SKM-1 (cell line): ENCODE results near the gene ZNF281.
"Not testable (repeated sequence)": the region's sequence is repeated elsewhere in the genome, so short reads cannot be mapped to it uniquely, and the experiment has no call there.

Source experiments
- DNase-seq: peaks from one replicate; lab custom pipeline; 2025; ENCODE audit not compliant: unreplicated experiment; lab: John Stamatoyannopoulos, UW

ZNF281 gene

DNA sequence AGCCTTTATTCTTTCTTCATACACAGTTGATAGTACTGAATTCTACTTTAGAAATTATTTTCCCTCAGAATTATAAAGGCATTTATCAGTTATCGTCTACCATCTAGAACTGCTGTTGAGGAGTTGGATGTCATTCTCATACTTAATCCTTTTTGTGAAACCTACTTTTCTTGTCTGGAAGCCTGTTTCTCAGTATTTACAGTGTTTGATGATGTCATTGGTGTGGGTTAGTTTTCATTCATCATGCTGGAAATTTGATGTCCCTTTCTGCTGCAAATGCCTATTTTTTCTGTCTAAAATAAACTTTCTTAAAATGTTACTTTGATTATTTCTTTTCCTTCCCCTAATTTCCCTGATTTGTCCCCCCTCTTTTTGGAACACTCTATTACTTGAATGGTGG, 22.8 kb upstream of the ZNF281 start:
- no peak for DNase-seq

DNA sequence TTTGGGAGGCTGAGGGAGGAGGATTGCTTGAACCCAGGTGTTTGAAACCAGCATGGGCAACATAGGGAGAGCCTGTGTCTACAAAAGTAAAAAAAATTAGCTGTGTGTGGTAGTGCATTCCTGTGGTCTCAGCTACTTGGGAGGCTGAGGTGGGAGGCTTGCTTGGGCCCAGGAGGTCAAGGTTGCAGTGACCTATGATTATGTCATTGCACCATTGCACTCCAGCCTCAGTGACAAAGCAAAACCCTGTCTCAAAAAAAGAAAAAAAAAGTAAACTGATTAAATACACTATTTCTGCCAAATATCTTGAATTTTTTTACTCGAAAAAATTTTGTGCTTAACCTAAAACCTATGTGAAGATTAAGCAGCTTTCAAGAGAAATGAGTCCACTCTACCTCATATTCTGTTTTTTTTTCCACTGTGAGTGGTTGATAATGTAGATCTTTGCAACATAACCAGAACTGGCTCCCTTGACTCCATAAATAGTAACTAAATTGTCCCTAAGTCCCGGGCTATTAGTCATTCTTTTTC, 19.4 kb upstream of the ZNF281 start:
- DNase-seq = no peak

DNA sequence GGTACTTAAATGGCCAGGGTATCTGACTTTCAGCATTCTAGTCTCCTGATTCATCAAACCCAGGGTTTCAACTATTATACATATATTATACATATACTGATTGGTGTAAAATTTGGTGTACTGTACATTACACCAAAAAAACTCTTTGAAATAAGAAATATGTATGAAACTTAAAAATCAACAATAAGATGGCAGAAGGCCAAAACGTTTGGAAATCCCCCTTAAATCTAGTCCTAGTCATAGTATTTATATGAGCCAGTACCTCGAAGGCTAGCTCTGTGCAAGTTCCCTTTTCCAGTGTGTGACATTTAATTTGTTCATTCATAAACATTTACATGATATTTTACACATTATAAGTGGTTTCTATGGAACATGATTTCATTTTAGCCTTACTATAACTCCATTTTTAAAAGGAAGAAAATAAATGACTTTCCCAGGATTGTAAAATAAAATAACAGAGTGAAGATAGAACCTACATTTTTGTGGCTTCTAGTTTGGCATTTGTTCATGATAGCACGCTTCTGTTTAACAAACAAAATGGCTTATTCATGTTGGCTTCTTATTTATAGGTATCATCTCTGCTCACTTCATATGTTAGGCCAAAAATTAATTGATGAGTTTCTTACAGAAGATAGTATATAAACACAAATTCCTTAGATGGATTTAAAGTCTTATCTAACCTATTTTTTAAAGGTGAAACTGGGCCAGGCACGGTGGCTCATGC, 18.8 kb upstream of the ZNF281 start:
- DNase-seq = no peak

DNA sequence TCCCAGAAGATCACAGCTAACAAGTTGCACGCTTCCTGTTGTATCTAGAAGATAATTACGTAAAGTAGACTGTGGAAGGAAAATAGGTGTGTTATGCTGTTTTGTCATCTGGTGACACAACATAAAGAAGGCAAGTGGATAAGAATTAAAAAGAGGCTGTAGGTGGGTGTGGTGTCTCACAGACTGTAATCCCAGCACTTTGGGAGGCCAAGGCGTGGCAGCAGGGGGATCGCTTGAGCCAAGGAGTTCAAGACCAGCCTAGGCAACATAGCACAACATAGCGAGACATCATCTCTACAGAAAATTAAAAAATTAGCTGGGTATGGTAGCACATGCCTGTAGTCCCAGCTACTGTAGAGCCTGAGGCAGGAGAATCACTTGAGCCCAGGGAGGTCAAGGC, 17.9 kb upstream of the ZNF281 start:
- no peak for DNase-seq

DNA sequence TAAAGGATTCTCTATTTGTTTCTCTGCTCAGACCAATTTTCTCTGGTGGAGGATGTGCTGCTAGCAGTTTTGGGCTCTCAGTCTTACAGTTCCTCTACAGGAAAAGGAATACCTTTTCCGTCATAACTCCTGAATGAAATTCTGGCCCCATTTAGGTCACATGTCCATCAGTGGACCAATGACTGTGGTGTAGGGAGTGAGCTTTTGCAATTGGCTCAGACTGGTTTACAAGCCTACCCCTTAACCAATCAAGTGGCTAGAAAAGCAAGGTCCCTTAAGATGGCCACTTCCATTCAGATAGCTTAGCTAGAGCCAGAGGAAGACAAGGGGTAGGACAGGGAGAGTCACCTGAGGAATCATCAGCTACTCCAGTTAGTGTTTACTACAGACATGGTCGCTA, 16.4 kb upstream of the ZNF281 start:
- no peak for DNase-seq

DNA sequence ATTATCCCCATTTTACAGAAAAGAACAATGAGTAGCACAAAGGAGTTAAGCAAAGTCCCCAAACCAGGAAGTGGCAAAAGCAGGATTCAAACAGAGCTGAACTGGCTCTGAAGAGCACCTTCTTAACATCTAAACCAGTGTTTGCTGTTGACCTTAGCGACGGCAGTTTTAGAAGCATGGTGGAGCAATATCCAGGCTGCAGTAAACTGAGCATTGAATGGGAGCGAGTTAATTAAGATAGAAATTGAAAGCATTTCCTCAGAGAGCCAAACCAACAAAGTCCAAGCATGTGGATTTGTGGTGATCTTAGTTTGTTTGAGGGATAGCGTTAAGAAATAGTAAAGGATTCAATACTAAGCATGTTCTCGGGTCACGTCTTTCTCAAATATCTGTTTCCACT, 13.4 kb upstream of the ZNF281 start:
- no peak for DNase-seq

DNA sequence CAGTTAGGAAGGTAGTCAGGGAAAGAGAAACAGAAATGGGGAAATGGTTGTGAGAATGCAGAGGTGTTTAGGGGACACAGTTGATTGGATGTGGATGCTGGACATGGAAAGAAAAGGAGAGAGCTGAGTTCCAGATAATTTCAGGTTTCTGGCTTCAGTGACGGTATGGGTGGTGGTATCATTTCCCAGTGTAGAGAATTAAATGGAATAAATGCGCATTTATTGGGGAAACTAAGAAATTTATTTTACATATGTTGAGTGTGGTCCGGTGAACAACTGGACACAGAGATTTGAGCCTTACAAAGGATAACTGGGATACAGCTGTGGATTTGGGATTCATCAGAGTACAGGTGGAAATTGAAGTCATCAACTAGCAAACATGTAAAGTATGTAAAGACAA, 12.4 kb upstream of the ZNF281 start:
- no peak for DNase-seq

DNA sequence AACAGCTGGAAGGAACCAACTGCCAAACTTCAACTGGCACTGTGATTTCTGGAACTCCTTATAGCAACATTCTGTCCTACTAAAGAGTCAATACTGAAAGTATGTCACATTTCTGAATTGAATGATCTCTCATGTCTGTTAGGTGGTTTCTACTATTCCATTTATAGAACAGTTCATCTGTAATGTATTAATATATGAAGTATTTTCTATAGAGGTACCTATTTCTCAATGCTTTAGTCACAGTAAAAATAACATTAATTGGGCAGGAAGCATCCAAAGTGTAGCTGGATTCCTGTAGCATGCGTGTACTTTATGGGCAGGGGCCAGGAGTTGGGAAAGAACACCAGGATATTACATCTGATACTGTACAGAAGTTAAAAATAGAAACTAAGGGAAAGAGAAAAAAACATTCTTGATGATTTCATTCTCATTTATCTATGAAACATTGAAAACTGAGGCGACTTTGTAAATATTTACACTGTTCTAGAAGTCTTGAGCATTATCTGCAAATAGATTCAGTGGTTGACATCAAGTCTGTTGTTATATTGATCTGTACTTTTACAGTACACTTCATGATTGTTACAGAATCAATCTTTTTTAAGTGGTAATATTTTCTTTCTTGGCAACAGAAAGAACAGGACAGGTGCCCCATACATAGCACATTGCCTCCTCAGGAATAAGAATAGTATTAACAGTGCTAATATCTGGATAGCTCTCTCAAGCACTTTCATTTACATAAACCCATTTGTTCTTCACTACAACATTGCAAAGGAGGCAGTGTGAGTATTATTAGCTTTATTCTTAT, 6.2 kb upstream of the ZNF281 start:
- DNase-seq = no peak

DNA sequence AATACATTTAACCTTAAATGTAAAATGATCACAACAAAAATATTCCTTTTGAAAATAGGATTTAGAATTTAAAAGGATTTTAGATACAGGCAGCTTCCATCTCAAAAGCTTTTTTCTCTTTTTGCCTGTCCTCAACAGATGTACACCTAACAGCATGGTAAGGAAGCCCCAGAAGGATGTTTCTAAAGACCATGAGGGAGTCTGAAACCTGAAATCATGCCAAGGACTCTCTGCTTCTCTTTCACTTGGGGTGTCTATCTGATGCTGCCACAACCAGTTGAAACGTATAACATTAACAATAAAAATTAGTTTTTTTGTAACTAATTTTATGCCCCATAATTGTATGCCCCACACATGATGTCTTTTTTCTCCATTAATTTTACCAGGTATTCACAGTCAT, 5.4 kb upstream of the ZNF281 start:
- DNase-seq = no peak

DNA sequence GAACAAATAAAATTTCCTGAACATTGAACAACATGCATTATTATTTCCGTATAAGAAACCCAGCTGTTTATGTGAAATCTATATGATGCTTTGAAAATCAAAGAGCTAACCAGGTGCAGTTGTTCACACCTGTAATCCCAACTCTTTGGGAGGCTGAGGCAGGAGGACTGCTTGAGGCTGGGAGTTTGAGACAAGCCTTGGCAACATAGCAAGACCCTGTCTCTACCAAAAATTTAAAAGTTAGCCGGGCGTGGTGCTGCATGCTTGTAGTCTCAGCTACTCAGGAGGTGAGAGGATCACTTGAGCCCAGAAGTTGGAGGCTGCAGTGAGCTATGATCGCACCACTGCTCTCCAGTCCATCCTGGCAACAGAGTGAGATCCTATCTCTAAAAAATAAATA, 4.8 kb upstream of the ZNF281 start:
- no peak for DNase-seq

DNA sequence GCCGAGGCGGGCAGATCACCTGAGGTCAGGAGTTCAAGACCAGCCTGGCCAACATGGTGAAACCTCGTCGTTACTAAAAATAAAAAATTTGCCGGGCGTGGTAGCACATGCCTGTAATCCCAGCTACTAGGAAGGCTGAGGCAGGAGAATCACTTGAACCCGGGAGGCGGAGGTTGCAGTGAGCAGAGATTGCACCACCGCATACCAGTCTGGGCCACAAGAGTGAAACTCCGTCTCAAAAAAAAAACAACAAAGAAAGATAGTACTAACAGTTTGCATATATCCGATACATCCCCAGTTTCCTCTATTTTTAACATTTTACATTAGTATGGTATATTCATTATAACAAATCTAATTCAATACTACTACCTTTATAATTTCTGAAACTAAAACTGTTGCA, 3.9 kb upstream of the ZNF281 start:
- DNase-seq = not testable (repeated sequence)

DNA sequence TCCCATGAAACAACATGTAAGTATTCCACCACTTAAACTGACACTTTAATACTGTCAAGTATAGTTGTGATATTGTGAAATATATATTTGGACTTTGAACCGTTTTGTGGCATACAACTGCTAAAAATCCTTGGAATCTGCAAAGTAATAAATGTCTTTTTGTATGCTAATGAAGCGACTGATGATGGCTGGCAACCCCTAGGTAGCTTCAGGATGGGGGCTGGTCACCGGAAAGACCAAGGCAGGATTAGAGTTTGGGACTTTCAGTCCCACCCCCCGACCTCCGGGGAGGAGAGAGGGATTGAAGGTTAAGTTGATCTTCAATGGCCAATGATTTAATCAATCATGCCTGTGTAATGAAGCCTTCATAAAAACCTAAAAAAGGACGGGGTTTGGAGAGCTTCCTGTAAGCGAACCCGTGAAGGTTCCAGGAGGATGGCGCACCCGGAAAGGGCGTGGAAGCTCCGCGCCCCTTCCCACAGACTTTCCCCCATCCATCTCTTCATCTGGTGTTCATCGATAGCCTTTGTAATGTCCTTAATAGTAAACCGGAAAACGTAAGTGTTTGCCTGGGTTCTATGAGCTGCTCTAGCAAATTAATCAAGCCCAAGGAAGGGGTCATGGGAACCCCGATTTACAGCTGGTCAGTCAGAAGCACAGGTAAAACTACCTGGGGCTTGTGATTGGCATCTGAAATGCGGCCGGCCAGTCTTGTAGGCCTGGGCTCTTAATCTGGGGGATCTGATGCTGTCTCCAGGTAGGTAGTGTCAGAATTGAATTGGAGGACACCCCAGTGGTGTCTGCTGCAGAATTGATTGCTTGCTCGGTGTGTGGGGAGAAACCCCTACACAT, 1.8 kb upstream of the ZNF281 start:
- no peak for DNase-seq

DNA sequence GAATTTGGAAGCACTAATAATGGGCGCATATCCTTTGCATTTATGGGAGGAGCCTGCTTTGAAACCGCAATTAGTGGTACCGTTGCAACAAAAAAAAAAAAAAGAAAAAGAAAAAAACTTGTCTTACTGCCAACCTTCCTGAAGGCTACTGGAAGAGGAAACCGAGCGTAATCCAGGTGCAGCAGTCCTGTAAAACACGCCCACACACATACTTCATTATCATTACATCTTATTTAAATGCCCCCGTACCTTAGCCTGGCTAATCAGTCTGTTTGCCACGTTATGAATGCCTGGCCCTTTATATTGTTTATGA, 686 bp upstream of the ZNF281 start:
- DNase-seq = no peak

DNA sequence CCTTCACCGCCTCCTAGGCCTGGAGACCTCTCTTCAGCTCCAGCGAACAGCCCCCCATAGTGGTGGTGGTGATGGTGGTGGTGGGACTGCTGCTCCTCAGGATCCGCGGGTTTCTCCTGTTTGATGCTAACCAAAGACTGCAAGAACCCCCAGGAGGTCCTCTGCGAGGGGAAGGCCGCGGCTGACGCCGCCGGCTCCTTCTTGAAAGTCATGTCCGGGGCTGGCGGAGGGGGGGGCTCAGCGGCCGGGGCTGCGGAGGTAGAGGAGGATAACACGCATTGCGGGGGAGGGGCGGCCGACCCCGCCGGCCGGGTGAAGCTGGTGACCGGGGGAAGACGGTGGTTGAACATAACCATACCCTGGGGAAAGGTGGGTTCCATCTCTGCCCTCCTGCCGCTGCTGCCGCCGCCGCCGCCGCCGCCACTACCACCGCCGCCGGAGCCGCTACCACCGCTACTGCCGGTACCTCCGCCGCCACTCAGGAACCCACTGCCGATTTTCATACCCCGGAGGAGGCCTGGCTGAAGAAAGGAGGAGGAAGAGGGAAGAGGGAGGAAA, 554 bp downstream of the ZNF281 start:
- no peak for DNase-seq

DNA sequence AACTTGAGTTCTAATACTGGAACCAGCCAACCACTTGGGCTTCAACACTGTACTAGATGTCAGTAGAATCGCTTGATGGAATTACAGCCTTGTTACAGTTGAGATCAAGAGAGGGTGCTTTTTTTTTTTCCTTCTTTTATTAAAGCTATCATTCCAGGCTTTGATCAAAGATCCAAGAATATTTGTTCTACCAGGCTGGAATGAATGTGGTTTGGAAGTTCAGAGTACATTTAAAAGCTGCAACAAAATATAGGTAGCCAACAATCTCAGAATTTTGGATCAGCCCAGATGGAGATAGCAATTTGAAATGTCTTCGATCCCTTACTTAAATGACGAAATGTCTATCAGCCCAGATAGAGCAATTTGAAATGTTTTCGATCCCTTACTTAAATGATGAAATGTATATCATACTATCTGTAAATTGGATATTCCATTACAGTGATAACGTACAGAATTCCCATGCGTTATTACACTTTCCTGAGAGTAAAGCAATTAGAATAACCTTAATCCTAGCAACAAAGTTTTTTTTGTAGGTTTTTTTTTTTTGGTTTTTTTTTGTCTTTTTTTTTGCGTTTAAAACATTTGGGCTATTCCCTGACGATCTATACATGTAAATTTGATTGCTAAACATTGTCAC, 3.6 kb downstream of the ZNF281 start:
- no peak for DNase-seq

DNA sequence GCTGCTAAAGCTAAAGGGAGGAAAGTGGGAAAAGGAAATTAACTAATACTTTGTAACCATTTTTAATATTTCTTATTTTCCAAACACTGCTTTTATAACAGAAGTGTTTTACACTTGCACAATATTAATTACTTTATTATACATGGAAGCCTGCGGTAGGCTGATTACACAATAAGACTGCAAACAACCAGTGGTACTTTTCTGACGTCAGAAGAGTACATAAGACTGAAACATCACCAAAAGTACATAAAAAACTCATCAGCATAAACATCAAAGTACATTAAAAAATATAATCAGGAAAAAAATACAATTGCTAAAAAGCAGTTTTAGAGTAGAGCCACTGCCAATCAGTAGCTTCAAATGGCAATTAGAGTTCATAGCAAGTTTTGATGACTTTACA, 4.6 kb downstream of the ZNF281 start:
- no peak for DNase-seq

DNA sequence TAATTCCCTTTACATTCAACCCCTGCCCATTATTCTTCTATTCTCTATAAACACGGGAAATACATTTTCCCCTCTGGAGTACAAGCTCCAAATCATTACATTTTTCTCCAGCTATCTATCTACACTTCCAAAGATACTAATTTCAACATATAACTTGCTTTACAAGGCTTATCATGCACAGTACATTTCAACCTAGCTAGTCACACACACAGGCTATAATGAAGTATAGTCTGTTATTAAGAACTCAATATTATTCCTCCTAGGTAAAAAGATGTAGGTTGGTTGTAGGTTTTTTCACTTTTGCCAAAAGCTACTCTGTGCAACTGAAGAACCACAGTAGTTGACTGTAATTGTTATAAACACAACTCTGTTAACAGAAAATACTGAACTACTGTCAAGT, 8.1 kb downstream of the ZNF281 start:
- DNase-seq = no peak

DNA sequence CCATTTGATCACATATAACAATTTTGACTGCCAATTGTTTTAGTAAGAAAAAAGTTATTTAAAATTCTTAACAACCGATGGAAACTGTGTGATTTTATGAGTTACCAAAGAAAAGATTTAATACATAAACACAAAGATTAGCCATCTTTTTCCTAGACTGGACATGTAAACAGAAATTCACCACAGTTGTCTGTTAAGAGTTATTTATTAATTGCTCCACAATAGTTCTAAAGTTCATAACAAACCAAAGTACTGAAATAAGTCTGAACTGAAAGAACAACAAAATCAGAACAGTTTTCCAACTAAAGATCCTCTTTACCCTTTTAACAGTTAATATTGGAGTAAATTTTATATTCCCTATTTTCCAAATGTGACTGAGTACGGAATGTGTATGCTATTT, 8.6 kb downstream of the ZNF281 start:
- DNase-seq = no peak

DNA sequence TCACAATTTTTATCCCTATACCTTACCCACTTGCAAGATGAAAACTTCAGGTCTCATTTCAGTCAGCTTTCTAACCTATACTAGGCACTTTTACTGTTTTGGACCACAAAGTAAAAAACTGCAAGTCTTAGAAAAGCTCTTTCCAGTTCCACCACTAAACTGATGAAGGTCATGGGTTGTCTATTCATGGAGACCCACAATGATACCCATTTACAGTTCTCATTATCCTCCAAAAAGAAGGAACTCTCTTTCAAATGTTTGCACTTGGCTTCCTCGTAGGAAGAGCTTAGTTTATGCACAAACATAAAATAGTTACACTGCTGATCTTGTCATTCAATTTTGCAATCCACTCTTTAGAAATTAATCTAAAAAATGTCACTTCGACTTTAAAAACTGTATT, 9.3 kb downstream of the ZNF281 start:
- DNase-seq = no peak

DNA sequence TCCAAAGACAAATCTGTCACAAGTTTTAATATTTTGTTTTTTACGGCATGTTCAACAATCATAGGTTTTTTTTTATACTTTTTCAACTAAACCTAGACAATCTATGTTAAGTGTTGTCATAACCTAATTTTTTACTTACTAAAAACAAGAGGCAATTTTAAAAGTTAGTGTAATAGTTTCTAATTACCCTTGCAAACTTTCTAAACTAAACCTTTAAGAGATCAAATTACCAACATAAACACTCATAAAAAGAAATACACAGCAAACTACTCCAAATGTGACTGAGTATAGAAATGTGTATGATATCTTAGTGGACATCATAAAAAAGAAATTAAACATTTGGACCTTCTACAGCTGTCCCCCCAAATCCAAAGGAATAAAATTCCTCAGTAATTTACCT, 10.0 kb downstream of the ZNF281 start:
- no peak for DNase-seq

DNA sequence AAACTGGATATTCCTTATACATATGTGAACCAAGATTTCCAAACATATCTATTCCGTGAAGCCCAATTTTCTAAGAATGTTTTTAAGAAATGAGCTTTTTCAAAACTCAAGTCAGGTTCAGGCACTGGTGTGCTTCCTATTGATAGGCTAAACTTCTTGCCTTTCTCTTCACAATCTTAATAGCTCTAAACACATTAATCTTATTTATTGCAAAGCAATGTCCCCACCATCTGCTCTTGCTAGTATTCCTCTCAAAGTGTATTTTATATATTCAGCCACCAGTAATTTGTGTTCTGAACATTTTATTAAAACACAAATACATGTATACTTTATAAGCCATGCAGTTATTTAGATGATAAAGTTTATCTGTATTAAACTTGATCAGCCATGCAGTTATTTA, 11.5 kb downstream of the ZNF281 start:
- DNase-seq = no peak
